Tibial nerve (tissue), 3 donors: ENCODE results near the gene EEF2.
"Not testable (repeated sequence)": the region's sequence is repeated elsewhere in the genome, so short reads cannot be mapped to it uniquely, and the experiment has no call there.

Experiments used
- CTCF ChIP-seq, 5 experiments: fragments of 200-600 bp in 3 of 5; fragments of 450-650 bp in 2 of 5; sonication (generic) in 3 of 5; IDR thresholded peaks; one replicate each; pipeline ENCODE4 v1.5.1; 2016 to 2019; ENCODE audit warnings: antibody characterized with exemption in 5 of 5, mild to moderate bottlenecking in 3 of 5, moderate library complexity in 2 of 5
- POLR2A ChIP-seq, 2 donors: fragments of 450-650 bp; IDR thresholded peaks; one replicate each; pipeline ENCODE4 v1.6.1; 2017; ENCODE audit warnings: antibody characterized with exemption in 2 of 2, mild to moderate bottlenecking in 2 of 2, moderate library complexity in 2 of 2

GRCh38 chr19:3952755-3953276 lies 32.4 kb downstream of the EEF2 start:
- not testable (repeated sequence) for TF ChIP-seq POLR2A, CTCF (IDR thresholded peaks at IDR 0.05)
